Endothelial cell of umbilical vein (primary cell): ENCODE measurements around the gene ZNF22. TPM values are rescaled to one million over a fixed set of nuclear protein-coding genes. Genes with fewer than 3 reads are reported as not detected.

Experiments used
- BruUV-seq: library from RNA; stranded (reverse); fragments of 400-500 nt; replicated peaks from 2 replicates; lab custom pipeline; 2021; lab: Mats Ljungman, UMichigan
- CTCF ChIA-PET: fragments of 300-600, 350-600 bp; sonication (Branson Sonifier 250); formaldehyde crosslinking; loops from one replicate; lab custom pipeline; 2021; ENCODE audit warnings: antibody characterized with exemption, inconsistent platforms; lab: Charles Lee
- POLR2A ChIA-PET: fragments of 300-600, 350-600 bp; sonication (Branson Sonifier 250); formaldehyde crosslinking; loops from one replicate; lab custom pipeline; 2021; ENCODE audit warnings: antibody characterized with exemption, inconsistent platforms; lab: Charles Lee
- DNase-seq: peaks from one replicate; pipeline ENCODE4 v3.0.0-alpha.2; 2011; ENCODE audit warnings: low read depth, low spot score
- FAIRE-seq: peaks from 2 replicates; lab custom pipeline; 2011; peaks lifted over from hg19 to GRCh38; lab: Jason Lieb, UNC
- H2AFZ ChIP-seq: 2 replicates; pipeline ENCODE4 v1.6.0; 2012; ENCODE audit warnings: low read depth, low read length, control low read depth, inconsistent platforms
- H3K27ac ChIP-seq: 2 replicates; pipeline ENCODE4 v1.5.1; 2011; ENCODE audit warnings: low read depth, mild to moderate bottlenecking, control low read depth, low read length, moderate library complexity; ENCODE audit not compliant: insufficient read depth
- H3K27me3 ChIP-seq, 2 experiments: 2 replicates each; pipeline versions ENCODE4 v1.6.0 to v1.6.1; 2011; ENCODE audit warnings: low read length in 2 of 2, mixed read lengths in 1 of 2; ENCODE audit not compliant: control insufficient read depth in 2 of 2, insufficient read depth in 2 of 2
- H3K36me3 ChIP-seq, 2 experiments: 2 replicates in 1 of 2; 3 replicates in 1 of 2; pipeline ENCODE4 v1.5.1; 2011; ENCODE audit warnings: low read length in 2 of 2, mild to moderate bottlenecking in 1 of 2, moderate library complexity in 1 of 2; ENCODE audit not compliant: control insufficient read depth in 2 of 2, insufficient read depth in 2 of 2; ENCODE audit errors: extremely low read depth in 1 of 2
- H3K4me1 ChIP-seq: 3 replicates; pipeline ENCODE4 v1.5.1; 2011; ENCODE audit warnings: mild to moderate bottlenecking, low read length; ENCODE audit not compliant: control insufficient read depth, insufficient read depth; ENCODE audit errors: extremely low read depth
- H3K4me2 ChIP-seq: 2 replicates; pipeline ENCODE4 v1.6.1; 2011; ENCODE audit warnings: low read length, control low read depth, mixed read lengths; ENCODE audit not compliant: insufficient read depth
- H3K4me3 ChIP-seq, 3 experiments: fragments of 200-600 bp in 1 of 3; sonication (generic), shearing (Covaris generic) in 1 of 3; replicated peaks in 1 of 3; 2 replicates each; pipeline ENCODE4 v1.5.1; 2011 to 2016; ENCODE audit warnings: control low read depth in 3 of 3, low read length in 3 of 3, mild to moderate bottlenecking in 2 of 3, inconsistent platforms in 1 of 3, low read depth in 1 of 3, moderate library complexity in 1 of 3; ENCODE audit not compliant: insufficient read depth in 1 of 3
- H3K79me2 ChIP-seq: 2 replicates; pipeline ENCODE4 v1.6.0; 2012; ENCODE audit warnings: low read length, inconsistent platforms; ENCODE audit not compliant: control insufficient read depth, insufficient read depth
- H3K9ac ChIP-seq: replicated peaks from 2 replicates; pipeline ENCODE3; 2011; ENCODE audit warnings: low read length, control low read depth; ENCODE audit not compliant: insufficient read depth; ENCODE audit errors: extremely low read depth
- H3K9me1 ChIP-seq: replicated peaks from 3 replicates; pipeline ENCODE4 v1.6.0; 2011; ENCODE audit warnings: mild to moderate bottlenecking, low read length; ENCODE audit not compliant: control insufficient read depth, insufficient read depth; ENCODE audit errors: extremely low read depth
- H3K9me3 ChIP-seq: replicated peaks from 2 replicates; pipeline ENCODE4 v1.5.1; 2012; ENCODE audit warnings: low read length, inconsistent platforms; ENCODE audit not compliant: control insufficient read depth, insufficient read depth
- H4K20me1 ChIP-seq: replicated peaks from 2 replicates; pipeline ENCODE3; 2011; ENCODE audit warnings: mild to moderate bottlenecking, low read length; ENCODE audit not compliant: control insufficient read depth, insufficient read depth; ENCODE audit errors: extremely low read depth
- CTCF ChIP-seq, 2 donors: IDR thresholded peaks; 1 replicate in 1 of 2; 2 replicates in 1 of 2; pipeline ENCODE4 v1.5.1; 2011; ENCODE audit warnings: low read length in 2 of 2, mild to moderate bottlenecking in 2 of 2, moderate library complexity in 2 of 2, control low read depth in 1 of 2, inconsistent platforms in 1 of 2, low read depth in 1 of 2; ENCODE audit not compliant: insufficient read depth in 1 of 2; ENCODE audit errors: extremely low read depth in 1 of 2
- EZH2 ChIP-seq: IDR thresholded peaks from 2 replicates; pipeline ENCODE4 v1.6.1; 2012; ENCODE audit warnings: borderline replicate concordance, low read depth, mild to moderate bottlenecking, moderate library complexity, low read length, inconsistent platforms; ENCODE audit not compliant: severe bottlenecking
- FOS ChIP-seq: IDR thresholded peaks from 2 replicates; pipeline ENCODE4 v1.6.1; 2011; ENCODE audit warnings: mild to moderate bottlenecking, low read length, moderate library complexity, borderline replicate concordance; ENCODE audit not compliant: insufficient read depth
- GATA2 ChIP-seq: IDR thresholded peaks from 2 replicates; pipeline ENCODE4 v1.7.0; 2011; ENCODE audit warnings: low read depth, mild to moderate bottlenecking, moderate library complexity, mixed read lengths, low read length; ENCODE audit not compliant: insufficient read length, insufficient read depth
- JUN ChIP-seq: IDR thresholded peaks from 2 replicates; pipeline ENCODE4 v1.6.1; 2011; ENCODE audit warnings: borderline replicate concordance, low read depth; ENCODE audit not compliant: insufficient read length, insufficient read depth
- MAX ChIP-seq: IDR thresholded peaks from 2 replicates; pipeline ENCODE4 v1.6.1; 2011; ENCODE audit not compliant: insufficient read depth, insufficient read length
- MYC ChIP-seq: IDR thresholded peaks from one replicate; pipeline ENCODE4 v1.6.1; 2011; ENCODE audit warnings: mild to moderate bottlenecking, low read depth, low read length
- POLR2A ChIP-seq: IDR thresholded peaks from 2 replicates; pipeline ENCODE4 v1.6.1; 2012; ENCODE audit warnings: low read depth, mild to moderate bottlenecking, control low read depth, low read length
- POLR2AphosphoS5 ChIP-seq: IDR thresholded peaks from 2 replicates; pipeline ENCODE4 v1.6.1; 2012; ENCODE audit warnings: low read depth, mild to moderate bottlenecking, control low read depth, low read length, moderate library complexity; ENCODE audit not compliant: insufficient read depth
- dilution Hi-C: fragments of 300-500 bp; cut with MboI; formaldehyde crosslinking; loops from one replicate; pipeline ENCODE4 v1.15.0; 2019; ENCODE audit warnings: low sequenced_read_pairs; ENCODE audit not compliant: extremely low pct_ligation_motif_present
- intact Hi-C: fragments of 100-400 bp; cut with micrococcal nuclease; formaldehyde crosslinking; loops from one replicate; pipeline ENCODE4 v1.10.0; 2022
- polyA plus RNA-seq, 4 experiments: library from polyadenylated mRNA; depleted of rRNA in 3 of 4; stranded (reverse) in 3 of 4; unstranded in 1 of 4; fragments of >200 nt; gene quantifications; 2 replicates each; pipeline versions ENCODE4 v1.2.1 to v1.2.3, GENCODE V29; 2011 to 2012; ENCODE audit warnings: missing spikeins in 1 of 4
- total RNA-seq: library from RNA; stranded (reverse); gene quantifications from 2 replicates; pipeline ENCODE4 v1.2.3, GENCODE V29; 2021

The ZNF22 gene
- total and polyA plus RNA-seq, 2 donors (not counting 3 experiments of a cell fraction or from before 2014, with no cell fraction given) = 21.0 to 48.7 TPM

DNA sequence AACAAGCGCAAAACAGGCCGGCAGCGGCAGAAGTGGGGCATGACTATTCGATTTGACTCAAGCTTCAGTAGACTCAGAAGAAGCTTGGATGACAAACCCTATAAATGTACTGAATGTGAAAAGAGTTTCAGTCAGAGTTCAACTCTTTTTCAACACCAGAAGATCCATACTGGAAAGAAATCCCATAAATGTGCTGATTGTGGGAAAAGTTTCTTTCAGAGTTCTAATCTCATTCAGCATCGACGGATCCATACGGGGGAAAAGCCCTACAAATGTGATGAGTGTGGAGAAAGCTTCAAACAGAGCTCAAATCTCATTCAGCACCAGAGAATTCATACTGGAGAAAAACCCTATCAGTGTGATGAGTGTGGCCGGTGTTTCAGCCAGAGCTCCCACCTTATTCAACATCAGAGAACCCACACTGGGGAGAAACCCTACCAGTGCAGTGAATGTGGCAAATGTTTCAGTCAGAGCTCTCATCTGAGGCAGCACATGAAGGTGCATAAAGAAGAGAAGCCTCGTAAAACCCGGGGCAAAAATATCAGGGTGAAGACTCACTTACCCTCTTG, 2.8 kb downstream of the ZNF22 start:
- ChIA-PET POLR2A (interaction anchor here (1.3 to 1.9 kb wide), 2 partner anchors 25 to 28 kb away, joined by 4 to 9 read pairs; partner anchors contain the start of gene DEPP1), CTCF (interaction anchor here (1.0 to 9.0 kb wide), 4 partner anchors 25 to 232 kb away, joined by 3 to 62 read pairs (median 7); partner anchors contain the start of gene DEPP1)
- no peak for DNase-seq

GRCh38 chr10:45004661-45005060, 3.9 kb downstream of the ZNF22 start:
- FAIRE-seq (no peak), DNase-seq (no peak)
- H3K9me3 ChIP-seq = no peaks in the 10 kb centered on the region
- no peaks in the 10 kb centered on the region for H3K27me3 ChIP-seq
- no peaks in the 10 kb centered on the region for H3K9me1 ChIP-seq
- H3K79me2 ChIP-seq = peaks cover 34% of the 10 kb centered on the region
- ChIA-PET POLR2A (interaction anchor here (1.9 kb wide), 1 partner anchor 26 kb away, joined by 9 read pairs; the partner anchor contains the start of gene DEPP1), CTCF (interaction anchor here (2.4 to 9.0 kb wide), 2 partner anchors 70 to 231 kb away, joined by 11 to 62 read pairs; no protein-coding TSS in a partner anchor)
- no peak overlapping the region for H3K4me3 ChIP-seq
- no peak overlapping the region for H3K9ac ChIP-seq
- TF ChIP-seq POLR2A = no peak
- no peak for TF ChIP-seq FOS
- no peak for TF ChIP-seq EZH2
- TF ChIP-seq JUN = no peak
- no peak for TF ChIP-seq CTCF (IDR thresholded peaks at IDR 0.05; ENCODE audit: extremely low read depth in 1 of 2, insufficient read depth in 1 of 2, low read depth in 1 of 2, low read length in 2 of 2)
- no peak for TF ChIP-seq POLR2AphosphoS5
- TF ChIP-seq MAX = no peak
- no peak for TF ChIP-seq MYC
- no peak for TF ChIP-seq GATA2
- no peak overlapping the region for H3K27ac ChIP-seq
- no TSS peak for BruUV-seq
- H3K4me2 ChIP-seq = no peak overlapping the region
- peaks cover 5 to 9% of the 10 kb centered on the region in 2 experiments for H3K36me3 ChIP-seq
- dilution Hi-C loops = no loop called here
- H3K4me1 ChIP-seq = peaks cover 24% of the 10 kb centered on the region
- no peak overlapping the region for H2AFZ ChIP-seq
- intact Hi-C loops = loop anchor here (5.0 to 10.0 kb wide), 3 partner anchors 368 to 1020 kb away; partner anchors contain the start of gene ALOX5
- no peaks in the 10 kb centered on the region for H4K20me1 ChIP-seq

More for the DNA sequence above, 2.8 kb downstream of the ZNF22 start:
- no TSS peak for BruUV-seq
- no peak overlapping the region for H3K4me2 ChIP-seq
- peaks cover 5 to 9% of the 10 kb centered on the region in 2 experiments for H3K36me3 ChIP-seq
- no peaks in the 10 kb centered on the region for H3K9me3 ChIP-seq
- peaks cover 34% of the 10 kb centered on the region for H3K79me2 ChIP-seq
- H2AFZ ChIP-seq = no peak overlapping the region
- H3K27me3 ChIP-seq = no peaks in the 10 kb centered on the region
- no peak overlapping the region for H3K27ac ChIP-seq
- no peaks in the 10 kb centered on the region for H3K9me1 ChIP-seq
- dilution Hi-C loops = no loop called here
- intact Hi-C loops = loop anchor here (1.0 to 10.0 kb wide), 3 partner anchors 591 to 1021 kb away; partner anchors contain the start of gene ZFAND4
- H3K4me3 ChIP-seq = no peak overlapping the region
- TF ChIP-seq MAX (no peak), POLR2AphosphoS5 (no peak)
- H3K9ac ChIP-seq = no peak overlapping the region
- FAIRE-seq = no peak
- H4K20me1 ChIP-seq = no peaks in the 10 kb centered on the region
- H3K4me1 ChIP-seq = peaks cover 24% of the 10 kb centered on the region
